GM19025 (cell line): ENCODE measurements around the gene GLE1.

Experiments used
- ATAC-seq: cut with Tn5 transposase; IDR thresholded peaks from one replicate; pipeline ENCODE4 v1.9.1; 2021; ENCODE audit warnings: mild to moderate bottlenecking, low read depth, moderate library complexity; ENCODE audit not compliant: unreplicated experiment

GLE1 gene, protein sequence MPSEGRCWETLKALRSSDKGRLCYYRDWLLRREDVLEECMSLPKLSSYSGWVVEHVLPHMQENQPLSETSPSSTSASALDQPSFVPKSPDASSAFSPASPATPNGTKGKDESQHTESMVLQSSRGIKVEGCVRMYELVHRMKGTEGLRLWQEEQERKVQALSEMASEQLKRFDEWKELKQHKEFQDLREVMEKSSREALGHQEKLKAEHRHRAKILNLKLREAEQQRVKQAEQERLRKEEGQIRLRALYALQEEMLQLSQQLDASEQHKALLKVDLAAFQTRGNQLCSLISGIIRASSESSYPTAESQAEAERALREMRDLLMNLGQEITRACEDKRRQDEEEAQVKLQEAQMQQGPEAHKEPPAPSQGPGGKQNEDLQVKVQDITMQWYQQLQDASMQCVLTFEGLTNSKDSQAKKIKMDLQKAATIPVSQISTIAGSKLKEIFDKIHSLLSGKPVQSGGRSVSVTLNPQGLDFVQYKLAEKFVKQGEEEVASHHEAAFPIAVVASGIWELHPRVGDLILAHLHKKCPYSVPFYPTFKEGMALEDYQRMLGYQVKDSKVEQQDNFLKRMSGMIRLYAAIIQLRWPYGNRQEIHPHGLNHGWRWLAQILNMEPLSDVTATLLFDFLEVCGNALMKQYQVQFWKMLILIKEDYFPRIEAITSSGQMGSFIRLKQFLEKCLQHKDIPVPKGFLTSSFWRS

DNA sequence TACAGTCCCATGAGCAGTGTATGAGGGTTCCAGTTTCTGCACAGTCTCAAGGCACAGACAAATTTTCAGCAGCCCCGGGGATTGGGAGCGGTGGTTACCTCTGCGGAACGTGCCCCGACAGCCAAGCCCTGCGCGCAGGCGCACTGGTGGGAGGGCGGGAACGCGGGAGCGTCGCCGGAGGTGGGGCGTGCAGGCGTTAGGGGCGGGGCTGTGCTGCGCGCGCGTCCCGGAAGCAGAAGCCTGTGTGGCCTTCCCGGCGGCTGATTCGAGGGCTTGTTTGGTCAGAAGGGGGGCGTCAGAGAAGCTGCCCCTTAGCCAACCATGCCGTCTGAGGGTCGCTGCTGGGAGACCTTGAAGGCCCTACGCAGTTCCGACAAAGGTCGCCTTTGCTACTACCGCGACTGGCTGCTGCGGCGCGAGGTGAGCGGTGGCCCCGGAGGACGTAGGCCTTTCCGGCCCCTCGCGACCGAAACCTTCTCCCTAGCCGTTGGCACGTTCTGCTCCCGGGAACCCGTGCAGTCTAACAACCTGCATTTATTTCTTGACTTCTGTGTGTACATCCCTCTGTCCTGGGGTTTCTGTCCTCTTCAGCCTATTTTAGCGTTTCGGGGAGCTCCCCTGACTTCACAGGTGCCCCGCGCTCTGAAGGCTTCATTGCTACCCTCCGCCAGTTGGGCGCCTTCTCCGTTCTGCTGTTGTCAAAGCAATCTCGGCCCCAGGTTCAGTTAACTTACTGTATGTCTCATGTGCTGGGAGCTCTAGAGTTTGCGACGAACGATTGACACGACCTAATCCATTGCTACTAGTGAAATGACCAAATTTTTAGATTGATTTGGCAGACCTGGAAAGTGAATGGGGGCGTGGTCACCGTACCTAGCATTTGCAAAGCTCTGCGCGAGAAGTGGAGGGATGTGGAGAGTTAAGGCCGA lies at the start of gene GLE1:
TSS of gene GLE1 (plus strand) at position 235 of the 929 bp plus-strand sequence. CDS start at position 322, 87 bp downstream.
- peak; percentile 83 for ATAC-seq

DNA sequence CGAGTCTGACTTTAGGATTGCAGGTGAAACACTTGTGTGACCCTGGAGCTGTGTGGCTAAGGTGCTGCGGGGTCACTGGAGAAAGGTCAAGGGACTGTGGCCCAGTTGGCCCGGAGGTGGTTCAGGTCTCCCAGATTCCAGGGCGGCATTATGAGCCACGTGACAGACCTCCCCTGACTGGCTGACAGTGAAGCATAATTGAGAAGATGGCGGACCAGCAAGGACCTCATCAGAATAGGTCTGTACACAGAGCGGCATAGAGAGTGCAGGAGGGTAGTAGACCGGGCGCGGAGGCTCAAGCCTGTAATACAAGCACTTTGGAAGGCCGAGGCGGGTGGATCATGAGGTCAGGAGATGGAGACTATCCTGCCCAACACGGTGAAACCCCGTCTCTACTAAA lies 49.5 kb upstream of the GLE1 start:
- ATAC-seq, result no peak

DNA sequence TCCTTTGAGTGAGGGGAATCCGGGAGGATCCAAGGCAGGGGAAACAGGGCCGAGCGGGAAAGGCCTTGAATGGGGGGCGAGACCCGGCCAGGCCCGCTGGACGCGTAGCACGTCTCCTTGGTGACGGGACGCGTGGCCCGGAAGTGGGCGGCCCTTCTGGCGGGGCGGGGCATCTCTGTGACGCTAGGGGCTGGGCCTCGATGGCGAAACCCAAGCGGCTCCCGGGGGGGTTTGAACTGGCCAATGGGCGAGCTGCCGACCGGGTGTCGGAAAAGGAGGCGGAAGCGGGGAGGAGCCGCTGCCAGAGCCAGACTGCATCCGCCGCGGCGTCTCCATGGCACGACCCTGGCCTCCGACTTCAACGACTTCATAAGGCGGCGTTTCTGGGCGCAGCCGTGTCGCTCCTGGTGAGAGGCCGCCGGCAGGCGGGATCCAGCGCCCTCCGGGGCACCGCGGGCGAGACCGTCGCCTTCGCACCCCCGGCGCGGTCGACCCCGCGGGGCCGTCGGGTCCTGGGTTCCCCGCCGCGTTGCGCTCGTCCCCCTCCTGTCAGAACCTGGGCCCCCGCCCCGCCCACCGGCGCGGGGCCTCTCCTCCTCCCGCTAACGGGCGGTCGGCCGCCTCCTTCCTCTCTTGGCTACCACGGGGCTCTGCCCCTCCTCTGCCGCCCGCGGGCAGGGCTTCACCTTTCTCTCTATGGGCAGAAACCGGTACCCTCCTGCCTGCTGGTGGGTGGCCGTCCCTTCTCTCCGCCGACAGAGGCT lies 48.5 kb upstream of the GLE1 start, which contains the start of gene ODF2:
TSS of gene ODF2 (plus strand) at position 158 of the 764 bp plus-strand sequence. CDS start at position 244, 86 bp downstream.
- peak; percentile 77 for ATAC-seq

DNA sequence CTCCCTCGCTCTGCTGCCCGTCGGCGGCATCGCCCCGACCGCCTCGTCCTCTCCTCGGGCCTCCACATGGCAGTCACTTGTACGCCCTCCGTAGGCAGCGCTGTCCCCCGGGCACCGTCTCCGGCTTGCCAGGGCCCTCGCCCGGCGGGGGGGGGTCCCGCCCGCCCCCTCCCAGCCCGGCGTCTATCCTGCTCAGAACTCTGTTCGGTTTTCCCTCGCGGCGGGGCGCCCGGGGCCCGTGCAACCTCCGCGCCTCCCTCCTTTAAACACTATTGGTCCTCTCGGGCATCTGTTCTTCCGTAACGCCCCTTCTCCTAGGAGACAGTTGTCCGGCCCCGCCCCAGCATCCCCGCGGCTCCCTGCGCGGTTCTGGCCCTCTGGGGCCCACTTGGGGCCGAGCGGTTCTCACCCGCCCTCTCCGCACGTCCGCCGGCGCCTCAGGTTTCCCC lies 47.9 kb upstream of the GLE1 start:
- ATAC-seq, result peak; percentile 53

DNA sequence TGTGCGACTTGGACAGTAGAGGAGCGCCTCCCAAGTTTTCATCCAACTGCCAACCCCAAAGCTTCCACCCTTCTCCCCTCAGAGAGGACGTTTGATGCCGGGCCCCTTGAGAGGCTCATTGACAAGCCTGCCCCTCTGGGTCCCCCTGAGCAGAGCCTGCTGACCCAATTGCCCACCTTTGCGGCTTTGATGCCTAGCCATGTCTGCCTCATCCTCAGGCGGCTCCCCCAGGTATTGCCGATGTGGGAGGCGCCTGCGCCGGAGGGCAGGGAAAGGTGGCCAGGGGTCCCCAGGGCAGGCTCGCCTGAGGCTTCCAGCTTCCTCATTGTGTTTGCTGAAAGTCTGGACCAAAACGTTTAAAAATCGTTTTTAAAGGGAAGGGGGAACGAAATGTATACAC lies 47.3 kb upstream of the GLE1 start:
- ATAC-seq, result no peak

DNA sequence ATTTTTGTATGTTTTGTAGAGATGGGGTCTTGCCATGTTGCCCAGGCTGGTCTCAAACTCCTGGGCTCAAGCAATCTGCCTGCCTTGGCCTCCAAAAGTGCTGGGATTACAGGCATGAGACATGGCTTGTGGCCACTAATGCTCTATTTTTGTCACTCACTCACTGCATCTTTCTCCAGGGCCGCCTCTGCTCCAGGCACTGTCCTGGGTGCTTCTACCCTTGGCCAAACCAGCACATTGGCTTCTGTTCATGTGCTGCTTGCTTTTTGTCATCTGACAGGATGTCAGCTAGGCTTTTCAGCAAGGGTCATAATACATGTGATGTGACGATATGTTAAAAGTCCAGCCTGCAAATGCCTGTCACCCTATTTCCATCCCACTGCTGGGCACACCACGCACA lies 45.5 kb upstream of the GLE1 start:
- no peak for ATAC-seq

DNA sequence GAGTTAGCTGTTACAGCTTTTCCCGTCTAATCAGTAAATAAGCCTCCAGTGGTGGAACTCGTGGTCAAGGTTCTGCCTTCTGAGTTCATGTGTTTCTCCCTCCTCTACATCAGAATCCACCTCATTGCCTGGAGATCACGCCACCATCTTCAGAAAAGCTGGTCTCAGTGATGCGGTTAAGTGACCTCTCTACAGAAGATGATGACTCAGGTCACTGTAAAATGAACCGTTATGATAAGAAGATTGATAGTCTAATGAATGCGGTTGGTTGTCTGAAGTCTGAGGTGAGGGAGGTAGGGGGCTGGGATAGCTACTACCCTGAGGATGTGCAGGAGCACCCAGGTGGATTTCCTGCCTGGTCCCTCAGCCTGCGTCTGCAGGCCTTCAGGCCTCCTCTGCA lies 35.4 kb upstream of the GLE1 start:
- no peak for ATAC-seq

DNA sequence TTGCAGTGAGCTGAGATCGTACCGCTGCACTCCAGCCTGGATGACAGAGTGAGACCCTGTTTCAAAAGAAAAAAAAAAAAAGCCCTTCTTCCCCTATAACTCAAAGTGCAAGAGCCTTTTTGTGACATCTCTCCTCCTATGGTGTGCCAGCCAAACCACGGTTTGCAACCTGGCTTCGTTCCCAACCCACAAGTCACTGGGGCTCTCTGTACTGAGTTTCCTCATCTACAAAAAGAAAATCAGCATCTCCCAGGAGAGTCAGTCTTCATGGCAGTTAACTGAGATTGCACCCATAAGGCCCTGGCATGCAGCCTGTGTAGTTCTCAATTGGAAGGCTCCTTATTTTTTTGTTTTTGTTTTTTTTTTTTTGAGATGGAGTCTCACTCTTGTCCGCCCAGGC lies 34.0 kb upstream of the GLE1 start:
- no peak for ATAC-seq

DNA sequence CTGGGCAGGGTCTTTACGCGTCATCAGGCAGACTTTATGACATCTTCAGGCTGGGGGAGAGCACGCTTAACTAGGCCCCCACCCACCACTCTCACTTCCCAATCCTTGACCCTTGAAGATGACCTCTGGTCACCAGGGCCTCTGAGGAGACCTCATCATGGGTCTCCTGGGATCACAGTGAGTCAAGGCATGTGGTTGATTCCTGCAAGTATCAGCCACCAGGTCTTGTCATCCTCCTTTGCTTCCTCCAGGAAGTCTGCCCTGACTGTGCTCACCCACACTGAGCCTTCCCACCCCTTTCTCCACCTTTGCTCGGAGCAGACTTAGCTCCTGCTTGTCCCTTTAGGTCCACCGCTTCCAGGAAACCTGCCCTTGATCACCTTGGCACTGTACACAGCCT lies 31.4 kb upstream of the GLE1 start:
- ATAC-seq, result no peak

DNA sequence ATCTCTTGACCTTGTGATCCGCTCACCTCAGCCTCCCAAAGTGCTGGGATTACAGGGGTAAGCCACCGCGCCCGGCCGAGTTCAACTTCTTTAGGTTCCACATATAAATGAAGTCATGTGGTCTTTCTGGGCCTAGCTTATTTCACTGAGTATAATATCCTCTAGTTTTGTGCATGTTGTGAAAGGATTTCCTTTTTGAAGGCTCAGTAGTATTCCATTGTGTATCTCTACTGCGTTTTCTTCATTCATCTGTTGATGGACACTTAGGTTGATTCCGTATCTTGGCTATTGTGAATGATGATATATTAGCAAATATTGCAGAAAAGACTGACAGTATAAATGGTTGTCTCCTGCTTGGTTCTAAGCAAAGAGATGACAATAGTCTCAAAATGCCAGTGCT lies 28.7 kb upstream of the GLE1 start:
- no peak for ATAC-seq

DNA sequence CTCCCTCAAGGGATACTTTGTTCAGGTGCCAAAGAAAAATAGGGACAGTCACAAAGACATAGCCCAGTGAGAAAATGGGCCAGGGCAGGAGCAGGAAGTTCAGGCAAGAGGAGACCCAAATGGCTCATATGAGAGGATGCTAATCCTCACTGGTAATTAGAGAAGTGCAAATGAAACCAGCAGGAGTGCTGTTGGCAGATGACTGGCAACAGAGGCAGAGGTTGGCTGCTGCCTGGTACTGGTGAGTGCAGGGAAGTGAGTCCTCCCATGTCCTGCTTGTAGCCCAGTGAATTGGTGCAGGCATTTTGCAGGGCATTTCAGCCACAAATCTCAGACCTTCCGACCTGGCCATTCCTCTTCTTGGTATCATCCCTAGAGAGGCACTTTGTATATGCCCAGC lies 25.3 kb upstream of the GLE1 start:
- no peak for ATAC-seq

DNA sequence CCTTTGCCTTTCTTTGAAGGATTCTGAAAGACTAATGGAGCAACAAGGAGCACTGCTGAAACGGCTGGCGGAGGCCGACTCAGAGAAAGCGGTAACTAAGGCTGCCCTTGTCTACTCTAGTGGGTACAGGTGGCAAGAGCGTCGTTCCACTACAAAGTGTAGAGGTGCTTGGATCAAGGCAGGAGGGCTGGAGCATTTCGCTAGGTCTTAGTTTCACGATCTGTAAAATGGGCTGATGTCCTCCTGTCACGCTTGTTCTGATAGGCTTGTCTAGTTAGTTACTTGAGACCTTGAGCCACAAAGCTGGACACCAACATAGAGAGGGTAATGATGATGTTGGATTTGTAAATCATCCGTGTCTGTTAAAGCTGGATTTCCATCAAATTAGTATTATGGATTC lies 23.0 kb upstream of the GLE1 start:
- no peak for ATAC-seq

DNA sequence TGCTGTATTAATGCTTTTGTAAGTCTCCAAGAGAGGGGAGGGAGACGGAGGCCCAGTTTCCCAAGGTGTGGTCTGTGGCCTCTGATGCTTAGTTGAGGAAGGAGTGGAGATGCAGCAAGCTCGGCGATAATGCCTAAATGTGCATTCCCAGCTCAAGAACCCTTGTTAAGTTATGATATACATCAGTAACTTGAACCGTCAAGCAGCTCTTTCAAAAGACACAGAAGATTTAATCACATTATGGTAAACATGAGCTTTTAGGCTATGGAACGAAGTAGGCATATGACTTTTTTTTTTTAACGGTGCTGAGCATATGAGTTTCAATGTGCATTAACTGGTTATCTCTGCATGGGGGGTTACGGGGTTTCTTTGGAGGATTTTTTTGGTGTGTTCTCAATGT lies 22.3 kb upstream of the GLE1 start:
- ATAC-seq, result no peak

DNA sequence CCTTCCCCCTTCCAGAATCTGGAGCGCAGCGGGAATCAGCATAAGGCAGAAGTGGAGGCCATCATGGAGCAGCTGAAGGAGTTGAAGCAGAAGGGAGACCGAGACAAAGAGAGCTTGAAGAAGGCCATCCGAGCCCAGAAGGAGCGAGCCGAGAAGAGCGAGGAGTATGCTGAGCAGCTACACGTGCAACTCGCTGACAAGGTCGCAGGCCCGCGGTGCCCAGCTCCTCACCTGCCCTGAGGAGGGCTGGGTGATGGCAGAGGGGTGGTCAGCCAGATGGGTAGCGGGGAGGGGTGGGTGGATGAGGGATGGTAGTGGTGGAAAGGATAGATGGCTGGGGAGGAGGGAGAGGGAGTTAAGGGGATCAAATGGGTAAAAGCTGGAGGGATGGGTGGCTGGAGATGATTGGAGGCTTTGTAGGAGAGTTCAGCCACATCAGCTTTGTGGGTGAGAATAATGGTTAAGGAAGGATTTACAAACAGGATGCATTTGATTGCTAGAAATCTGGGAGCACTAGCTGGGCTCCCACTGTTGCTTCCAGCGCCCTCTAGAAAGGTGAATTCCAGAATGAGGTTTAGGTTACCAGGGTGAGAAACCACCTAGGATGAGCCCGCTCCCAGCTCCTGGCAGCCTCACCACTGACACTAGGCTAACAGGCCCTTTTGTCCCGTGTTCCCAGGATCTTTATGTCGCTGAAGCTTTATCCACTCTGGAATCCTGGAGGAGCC lies 19.7 kb upstream of the GLE1 start:
- ATAC-seq, result no peak

DNA sequence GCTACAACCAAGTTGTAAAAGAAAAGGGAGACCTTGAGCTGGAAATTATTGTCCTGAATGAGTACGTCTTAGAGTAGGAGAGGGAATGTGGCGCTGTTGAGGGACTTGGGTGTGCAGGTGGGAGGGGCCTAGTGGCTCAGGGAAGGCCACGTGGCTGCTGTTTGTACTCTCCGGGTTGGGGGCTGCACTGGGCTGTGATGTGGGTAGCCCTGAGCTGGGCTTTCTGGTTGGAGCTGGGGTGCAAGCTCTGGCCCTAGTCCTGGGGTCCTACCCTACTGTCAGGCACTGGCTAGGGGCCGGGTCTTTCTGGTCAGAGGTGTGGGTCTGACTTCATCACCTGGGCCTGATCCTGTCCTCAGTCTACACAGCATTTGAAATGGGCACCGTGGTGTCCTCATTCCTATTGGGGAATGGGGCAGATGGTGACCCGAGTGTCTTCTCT lies 19.1 kb upstream of the GLE1 start:
- no peak for ATAC-seq

DNA sequence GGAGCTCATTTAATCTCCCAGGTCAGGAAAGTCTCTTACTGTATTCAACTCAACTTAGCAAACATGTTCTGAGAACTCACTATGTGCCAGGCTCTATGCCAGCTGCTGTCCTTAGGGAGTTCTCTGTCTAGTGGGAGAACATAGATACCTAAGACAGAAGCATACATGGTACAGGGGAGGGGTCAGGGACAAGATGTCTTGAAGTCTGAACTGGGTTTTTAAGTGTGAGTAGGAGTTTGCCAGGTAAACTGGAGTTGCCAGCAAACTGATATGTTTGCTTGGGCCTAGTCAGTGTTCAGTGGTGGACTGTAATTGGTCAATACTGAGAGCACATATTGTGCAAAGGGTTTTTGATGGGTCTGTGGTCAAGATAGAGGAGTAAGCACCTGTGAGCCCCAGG lies 18.3 kb upstream of the GLE1 start:
- ATAC-seq, result no peak

DNA sequence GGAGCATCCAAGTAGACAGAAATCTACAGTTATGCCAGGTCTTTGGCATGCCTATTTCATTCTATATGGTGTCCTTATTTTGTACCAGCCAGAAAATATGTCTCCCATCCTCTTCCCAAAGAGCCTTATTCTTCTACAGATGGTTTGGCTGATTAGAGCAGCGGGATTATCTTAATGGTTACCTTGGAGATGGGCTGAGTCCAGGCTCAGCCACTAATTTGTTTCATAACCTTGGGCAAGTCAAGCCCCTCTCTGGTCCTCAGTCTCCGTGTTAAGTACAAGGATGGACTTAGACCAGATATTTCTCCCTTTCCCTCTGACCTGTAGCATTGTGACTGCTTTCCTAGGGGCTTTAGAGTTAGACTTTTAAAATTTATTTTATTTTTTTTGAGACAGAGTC lies 11.1 kb upstream of the GLE1 start:
- no peak for ATAC-seq

DNA sequence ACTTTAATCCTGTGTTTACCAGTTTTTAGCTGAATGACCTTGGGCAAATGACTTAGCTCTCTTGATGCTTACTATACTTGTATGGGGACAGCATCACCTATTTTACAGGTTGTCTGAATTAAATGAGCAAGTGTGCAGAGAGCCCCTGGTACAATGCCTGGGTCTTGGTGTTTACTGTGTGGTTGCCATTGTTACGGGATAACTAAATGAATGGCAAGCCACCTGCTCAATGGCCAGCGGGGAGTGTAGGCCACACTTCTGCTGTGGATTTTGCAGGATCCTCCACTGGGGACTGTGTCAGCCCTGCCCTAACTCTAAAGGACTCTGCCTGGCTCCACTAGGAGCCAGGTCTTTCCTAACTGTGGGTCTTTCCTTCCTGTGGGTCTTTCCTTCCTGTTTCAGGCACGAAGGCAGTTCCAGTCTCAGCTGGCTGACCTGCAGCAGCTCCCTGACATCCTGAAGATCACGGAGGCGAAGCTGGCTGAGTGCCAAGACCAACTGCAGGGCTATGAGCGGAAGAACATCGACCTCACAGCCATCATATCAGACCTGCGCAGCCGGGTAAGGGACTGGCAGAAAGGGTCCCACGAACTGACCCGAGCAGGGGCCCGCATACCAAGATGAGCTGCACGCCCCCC lies 10.3 kb upstream of the GLE1 start:
- no peak for ATAC-seq

DNA sequence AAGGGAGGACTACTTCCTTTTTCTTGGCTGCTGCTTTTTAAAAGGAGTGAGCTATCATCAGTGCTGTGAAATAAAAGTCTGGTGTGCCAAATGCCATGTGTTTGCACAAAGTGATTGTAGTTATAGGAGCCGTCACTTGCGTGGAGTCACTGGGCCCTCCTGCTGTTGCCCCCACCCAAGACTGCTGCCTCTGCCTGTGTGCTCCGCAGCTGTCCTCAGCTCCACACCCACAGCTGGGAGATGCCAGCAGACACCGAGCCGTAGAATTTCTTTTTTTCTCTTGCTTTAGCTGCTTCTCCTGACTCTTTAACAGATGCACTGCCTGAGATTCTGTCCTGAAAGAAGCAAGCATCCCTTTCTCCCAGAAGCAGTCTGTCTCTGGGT lies 9.8 kb upstream of the GLE1 start:
- ATAC-seq, result no peak
